Prostate gland (tissue), 2 donors: ENCODE measurements around the gene ACD.

Experiments used
- POLR2A ChIP-seq: fragments of 450-650 bp; IDR thresholded peaks from one replicate; pipeline ENCODE4 v1.6.1; 2016; ENCODE audit warnings: antibody characterized with exemption, mild to moderate bottlenecking
- TF ChIP-seq, protein P1 (sequence below), 4 experiments: fragments of 200-600 bp in 2 of 4; fragments of 450-650 bp in 2 of 4; sonication (generic) in 2 of 4; IDR thresholded peaks; 1 replicate in 3 of 4; 2 replicates in 1 of 4; pipeline ENCODE4 v1.5.1; 2016 to 2019; ENCODE audit warnings: antibody characterized with exemption in 4 of 4, mild to moderate bottlenecking in 2 of 4, moderate library complexity in 2 of 4

DNA sequence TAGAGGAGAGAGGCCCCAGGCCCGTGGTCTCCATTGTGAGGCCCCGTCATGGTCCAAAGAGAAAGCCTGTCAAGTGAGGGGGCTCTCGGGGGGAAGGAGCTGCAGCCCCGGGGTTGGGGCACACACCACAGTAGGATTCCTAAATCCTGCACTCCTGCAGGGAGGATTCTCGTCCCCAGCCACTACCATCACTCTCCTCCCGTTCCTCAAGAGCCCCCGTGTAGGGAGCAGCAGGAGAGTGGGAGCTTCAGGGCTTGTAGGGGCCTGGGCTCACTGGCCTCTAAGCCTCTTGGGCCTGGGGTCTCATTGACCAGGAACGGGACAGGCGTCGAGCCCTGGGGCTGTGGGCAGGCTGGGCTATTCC lies 7.4 kb upstream of the ACD start:
- TF ChIP-seq, protein P1, sequence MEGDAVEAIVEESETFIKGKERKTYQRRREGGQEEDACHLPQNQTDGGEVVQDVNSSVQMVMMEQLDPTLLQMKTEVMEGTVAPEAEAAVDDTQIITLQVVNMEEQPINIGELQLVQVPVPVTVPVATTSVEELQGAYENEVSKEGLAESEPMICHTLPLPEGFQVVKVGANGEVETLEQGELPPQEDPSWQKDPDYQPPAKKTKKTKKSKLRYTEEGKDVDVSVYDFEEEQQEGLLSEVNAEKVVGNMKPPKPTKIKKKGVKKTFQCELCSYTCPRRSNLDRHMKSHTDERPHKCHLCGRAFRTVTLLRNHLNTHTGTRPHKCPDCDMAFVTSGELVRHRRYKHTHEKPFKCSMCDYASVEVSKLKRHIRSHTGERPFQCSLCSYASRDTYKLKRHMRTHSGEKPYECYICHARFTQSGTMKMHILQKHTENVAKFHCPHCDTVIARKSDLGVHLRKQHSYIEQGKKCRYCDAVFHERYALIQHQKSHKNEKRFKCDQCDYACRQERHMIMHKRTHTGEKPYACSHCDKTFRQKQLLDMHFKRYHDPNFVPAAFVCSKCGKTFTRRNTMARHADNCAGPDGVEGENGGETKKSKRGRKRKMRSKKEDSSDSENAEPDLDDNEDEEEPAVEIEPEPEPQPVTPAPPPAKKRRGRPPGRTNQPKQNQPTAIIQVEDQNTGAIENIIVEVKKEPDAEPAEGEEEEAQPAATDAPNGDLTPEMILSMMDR (IDR thresholded peaks at IDR 0.05): no peak
- TF ChIP-seq POLR2A: no peak
